ENCODE data around the gene ERCC6L2.

Gene ERCC6L2

DNA sequence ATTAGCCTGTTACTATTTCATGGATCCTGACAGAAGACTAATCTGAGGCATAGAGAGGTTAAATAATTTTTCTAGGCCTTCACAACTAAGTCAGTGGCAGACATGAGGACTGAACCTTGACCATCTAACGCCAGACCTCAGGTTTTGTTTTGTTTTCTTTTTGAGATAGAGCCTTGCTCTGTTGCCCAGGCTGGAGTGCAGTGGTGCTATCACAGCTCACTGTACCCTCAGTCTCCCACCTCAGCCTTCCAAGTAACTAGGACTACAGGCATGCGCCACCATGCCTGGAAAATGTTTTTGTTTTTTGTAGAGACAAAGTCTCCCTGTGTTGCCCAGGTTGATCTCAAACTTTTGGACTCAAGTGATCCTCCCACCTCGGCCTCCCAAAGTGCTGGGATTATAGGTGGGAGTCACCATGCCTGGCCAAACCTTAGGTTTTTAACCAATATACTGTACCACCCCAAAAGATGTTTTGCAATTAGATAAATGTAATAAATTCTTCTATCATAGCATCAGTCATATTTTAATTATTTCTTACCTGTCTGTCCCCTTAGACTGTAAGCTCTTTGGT, 35.4 kb downstream of the ERCC6L2 start:
- H3K4me3 ChIP-seq (ENCODE audit: low read depth, low read length): no peak overlapping the region
- TF ChIP-seq, protein P1, sequence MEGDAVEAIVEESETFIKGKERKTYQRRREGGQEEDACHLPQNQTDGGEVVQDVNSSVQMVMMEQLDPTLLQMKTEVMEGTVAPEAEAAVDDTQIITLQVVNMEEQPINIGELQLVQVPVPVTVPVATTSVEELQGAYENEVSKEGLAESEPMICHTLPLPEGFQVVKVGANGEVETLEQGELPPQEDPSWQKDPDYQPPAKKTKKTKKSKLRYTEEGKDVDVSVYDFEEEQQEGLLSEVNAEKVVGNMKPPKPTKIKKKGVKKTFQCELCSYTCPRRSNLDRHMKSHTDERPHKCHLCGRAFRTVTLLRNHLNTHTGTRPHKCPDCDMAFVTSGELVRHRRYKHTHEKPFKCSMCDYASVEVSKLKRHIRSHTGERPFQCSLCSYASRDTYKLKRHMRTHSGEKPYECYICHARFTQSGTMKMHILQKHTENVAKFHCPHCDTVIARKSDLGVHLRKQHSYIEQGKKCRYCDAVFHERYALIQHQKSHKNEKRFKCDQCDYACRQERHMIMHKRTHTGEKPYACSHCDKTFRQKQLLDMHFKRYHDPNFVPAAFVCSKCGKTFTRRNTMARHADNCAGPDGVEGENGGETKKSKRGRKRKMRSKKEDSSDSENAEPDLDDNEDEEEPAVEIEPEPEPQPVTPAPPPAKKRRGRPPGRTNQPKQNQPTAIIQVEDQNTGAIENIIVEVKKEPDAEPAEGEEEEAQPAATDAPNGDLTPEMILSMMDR (conservative IDR thresholded peaks at IDR 0.05; ENCODE audit: low read depth, low read length): no peak
- DNase-seq (ENCODE audit: low read depth): no peak

DNA sequence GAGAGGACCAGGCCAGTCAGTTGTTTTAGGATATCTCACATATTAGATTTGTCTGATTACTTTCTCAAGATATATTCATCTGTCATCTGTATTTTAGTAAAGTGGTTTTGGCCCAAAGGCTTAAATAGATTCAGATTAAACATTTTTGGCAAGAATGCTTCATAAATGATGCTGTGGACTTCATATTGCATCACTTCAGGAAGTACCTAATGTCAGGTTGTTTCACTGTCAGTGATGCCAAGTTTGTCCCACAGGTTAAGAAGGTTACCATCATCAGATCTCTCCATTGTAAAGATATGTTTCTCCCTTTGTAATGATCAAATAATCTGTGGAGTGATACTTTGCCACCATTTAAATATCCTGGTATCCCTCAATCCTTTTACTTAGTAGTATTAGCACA, 37.3 kb downstream of the ERCC6L2 start:
- TF ChIP-seq, protein P1 (conservative IDR thresholded peaks at IDR 0.05; ENCODE audit: low read depth, low read length): no peak
- DNase-seq (ENCODE audit: low read depth): no peak
- H3K4me3 ChIP-seq (ENCODE audit: low read depth, low read length): no peak overlapping the region

DNA sequence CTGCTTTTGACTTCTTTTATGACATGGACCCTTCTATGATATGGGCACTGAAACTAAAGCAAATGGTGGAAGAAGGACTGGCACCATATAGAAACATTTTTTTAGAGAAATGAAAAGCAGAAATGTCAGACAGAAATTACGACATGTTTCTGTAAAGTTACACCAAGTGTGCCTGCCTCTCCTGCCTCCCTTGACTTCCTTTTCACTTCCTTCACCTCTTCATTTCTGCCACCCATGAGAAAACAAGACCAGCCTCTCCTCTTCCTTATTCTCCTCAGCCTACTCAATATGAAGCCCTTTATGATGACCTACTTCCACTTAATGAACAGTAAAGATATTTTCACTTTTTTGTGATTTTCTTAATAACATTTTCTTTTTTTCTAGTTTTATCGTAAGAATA, 44.5 kb downstream of the ERCC6L2 start:
- TF ChIP-seq, protein P1 (conservative IDR thresholded peaks at IDR 0.05; ENCODE audit: low read depth, low read length): no peak
- H3K4me3 ChIP-seq (ENCODE audit: low read depth, low read length): no peak overlapping the region
- DNase-seq (ENCODE audit: low read depth): no peak

DNA sequence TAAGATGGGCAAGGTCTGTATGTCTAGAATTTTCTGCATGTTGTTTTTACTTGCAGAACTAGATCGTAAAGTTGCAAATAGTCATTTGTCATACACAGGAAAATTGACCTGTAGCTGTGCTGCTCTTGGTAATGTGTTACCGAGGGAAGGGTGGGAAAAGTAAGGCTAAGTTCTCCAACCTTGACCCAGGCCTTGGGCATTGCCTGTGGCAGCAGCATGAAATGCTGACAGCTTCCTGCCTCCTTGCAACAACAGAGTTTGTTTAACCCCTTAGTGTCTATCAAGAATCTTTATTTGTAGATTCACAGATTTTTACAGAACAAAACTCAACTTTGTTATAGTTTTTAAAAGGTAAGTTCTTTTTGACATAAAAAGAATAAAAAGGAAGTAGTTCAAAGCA, 48.3 kb downstream of the ERCC6L2 start:
- TF ChIP-seq, protein P1 (conservative IDR thresholded peaks at IDR 0.05; ENCODE audit: low read depth, low read length): no peak
- DNase-seq (ENCODE audit: low read depth): no peak
- H3K4me3 ChIP-seq (ENCODE audit: low read depth, low read length): no peak overlapping the region

DNA sequence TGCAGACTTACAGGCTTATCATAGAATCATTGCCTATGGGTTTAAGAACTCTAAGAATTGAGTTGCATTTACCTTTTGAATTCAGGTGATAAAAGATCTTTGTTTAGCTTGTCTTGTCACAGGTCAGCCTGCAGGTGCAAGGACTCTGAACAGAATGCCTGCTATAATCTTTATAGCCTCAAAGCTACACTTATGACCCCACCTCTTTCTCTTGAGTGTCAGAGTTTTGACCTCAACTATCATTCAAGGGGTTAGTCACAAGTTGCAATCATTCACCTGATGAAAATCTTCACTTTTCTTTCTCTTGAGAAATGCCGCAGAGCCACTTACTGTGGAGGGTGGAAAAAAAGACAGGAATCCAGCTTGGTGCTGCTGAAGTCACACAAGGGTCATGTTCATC, 49.5 kb downstream of the ERCC6L2 start:
- TF ChIP-seq, protein P1 (conservative IDR thresholded peaks at IDR 0.05; ENCODE audit: low read depth, low read length): no peak
- no peak overlapping the region for H3K4me3 ChIP-seq (ENCODE audit: low read depth, low read length)
- DNase-seq (ENCODE audit: low read depth): no peak

DNA sequence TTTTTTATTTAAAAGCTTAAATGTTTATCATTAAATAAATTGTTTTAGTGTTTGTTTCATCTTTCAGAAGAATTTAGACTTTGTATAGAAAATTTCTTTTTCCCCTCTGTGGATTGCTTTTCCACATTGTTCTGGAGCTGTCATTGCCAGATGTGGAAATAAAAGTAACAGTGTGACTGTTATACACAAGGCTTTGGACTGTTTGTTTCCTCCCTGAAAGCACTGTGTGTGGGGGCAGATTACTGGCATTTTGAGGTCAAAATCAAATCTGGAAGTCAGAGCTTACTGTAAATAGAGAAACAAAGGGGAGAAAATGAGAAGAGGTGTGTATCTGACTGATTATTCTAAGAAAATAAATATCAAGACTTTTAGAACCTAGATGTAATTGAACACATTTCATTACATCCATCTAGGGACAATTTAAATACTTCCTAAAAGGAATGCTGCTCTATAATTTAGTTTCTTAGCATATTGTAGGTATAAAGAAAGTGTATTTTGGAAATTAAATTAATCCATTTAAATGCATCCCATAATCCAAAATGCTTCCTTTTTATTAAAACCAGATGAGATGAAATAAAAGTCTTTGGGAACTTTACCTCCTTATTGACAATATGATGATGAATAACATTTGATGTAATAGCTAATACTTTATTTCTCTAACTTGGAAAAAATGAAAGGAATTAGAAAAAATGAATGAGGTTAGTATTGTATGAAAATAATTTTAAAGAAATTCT, 51.9 kb downstream of the ERCC6L2 start:
- DNase-seq (ENCODE audit: low read depth): peak; percentile 4

More for the DNA sequence above, 51.9 kb downstream of the ERCC6L2 start:
- H3K4me3 ChIP-seq (ENCODE audit: low read depth, low read length): no peak overlapping the region
- TF ChIP-seq, protein P1 (conservative IDR thresholded peaks at IDR 0.05; ENCODE audit: low read depth, low read length): no peak

Measured in choroid plexus epithelial cell (primary cell).